ENCODE data around the gene BSN. TPM values are rescaled to one million over a fixed set of nuclear protein-coding genes. Genes with fewer than 3 reads are reported as not detected.

Gene BSN
- total RNA-seq, 1 experiment from 2014 or later: 0.37 TPM

- POLR2A ChIA-PET: interaction anchor here (0.8 kb wide), 1 partner anchor 12 kb away, joined by 3 read pairs; no protein-coding TSS in a partner anchor
Observed at GRCh38 chr3:49626796-49627195, 72.5 kb downstream of the BSN start.

GRCh38 chr3:49627634-49628033 is 73.4 kb downstream of the BSN start:
- no peak overlapping the region for H3K27ac Mint-ChIP-seq (ENCODE audit: low read depth, unreplicated experiment)
- no peak overlapping the region for H3K4me3 Mint-ChIP-seq (ENCODE audit: unreplicated experiment)
- H3K27me3 Mint-ChIP-seq (ENCODE audit: insufficient read depth, unreplicated experiment): no peaks in the 10 kb centered on the region
- POLR2A ChIA-PET: interaction anchor here (1.0 kb wide), 1 partner anchor 9 kb away, joined by 3 read pairs; no protein-coding TSS in a partner anchor
- no TSS peak for BruUV-seq (replicated peaks)
- intact Hi-C loops (cut with micrococcal nuclease): no loop called here
- CTCF ChIA-PET: no interaction called here
- no peak for TF ChIP-seq CTCF (IDR thresholded peaks at IDR 0.05; ENCODE audit: unreplicated experiment)
- H3K4me1 Mint-ChIP-seq (ENCODE audit: insufficient read depth, unreplicated experiment): no peaks in the 10 kb centered on the region
- DNase-seq (ENCODE audit: unreplicated experiment): no peak
- H3K36me3 Mint-ChIP-seq (ENCODE audit: insufficient read depth, unreplicated experiment): peaks cover 5% of the 10 kb centered on the region
- peaks cover 8% of the 10 kb centered on the region for H3K9me3 Mint-ChIP-seq (ENCODE audit: unreplicated experiment)

More at GRCh38 chr3:49626796-49627195, 72.5 kb downstream of the BSN start:
- intact Hi-C loops (cut with micrococcal nuclease): no loop called here
- H3K9me3 Mint-ChIP-seq (ENCODE audit: unreplicated experiment): peaks cover 8% of the 10 kb centered on the region
- H3K27me3 Mint-ChIP-seq (ENCODE audit: insufficient read depth, unreplicated experiment): peaks cover 7% of the 10 kb centered on the region
- no peaks in the 10 kb centered on the region for H3K4me1 Mint-ChIP-seq (ENCODE audit: insufficient read depth, unreplicated experiment)
- no peak for TF ChIP-seq CTCF (IDR thresholded peaks at IDR 0.05; ENCODE audit: unreplicated experiment)
- peaks cover 5% of the 10 kb centered on the region for H3K36me3 Mint-ChIP-seq (ENCODE audit: insufficient read depth, unreplicated experiment)
- BruUV-seq (replicated peaks): no TSS peak
- DNase-seq (ENCODE audit: unreplicated experiment): no peak
- no peak overlapping the region for H3K4me3 Mint-ChIP-seq (ENCODE audit: unreplicated experiment)
- CTCF ChIA-PET: no interaction called here
- H3K27ac Mint-ChIP-seq (ENCODE audit: low read depth, unreplicated experiment): no peak overlapping the region

- CTCF ChIA-PET: no interaction called here
- Mint-ChIP-seq H3K27me3 (ENCODE audit: insufficient read depth, unreplicated experiment) (no peaks in the 10 kb centered on the region), H3K4me1 (ENCODE audit: insufficient read depth, unreplicated experiment) (no peaks in the 10 kb centered on the region)
Observed at GRCh38 chr3:49628249-49628648, 74.0 kb downstream of the BSN start.

GRCh38 chr3:49629451-49629850 is 75.2 kb downstream of the BSN start:
- ChIA-PET POLR2A (no interaction called here), CTCF (no interaction called here)
- H3K36me3 Mint-ChIP-seq (ENCODE audit: insufficient read depth, unreplicated experiment): peaks cover 5% of the 10 kb centered on the region
- no TSS peak for BruUV-seq (replicated peaks)
- H3K4me3 Mint-ChIP-seq (ENCODE audit: unreplicated experiment): no peak overlapping the region
- no peak for DNase-seq (ENCODE audit: unreplicated experiment)
- TF ChIP-seq CTCF (IDR thresholded peaks at IDR 0.05; ENCODE audit: unreplicated experiment): no peak
- no peaks in the 10 kb centered on the region for H3K4me1 Mint-ChIP-seq (ENCODE audit: insufficient read depth, unreplicated experiment)
- H3K27ac Mint-ChIP-seq (ENCODE audit: low read depth, unreplicated experiment): no peak overlapping the region
- H3K27me3 Mint-ChIP-seq (ENCODE audit: insufficient read depth, unreplicated experiment): no peaks in the 10 kb centered on the region
- intact Hi-C loops (cut with micrococcal nuclease): no loop called here
- peaks cover 8% of the 10 kb centered on the region for H3K9me3 Mint-ChIP-seq (ENCODE audit: unreplicated experiment)

More at GRCh38 chr3:49628249-49628648, 74.0 kb downstream of the BSN start:
- DNase-seq (ENCODE audit: unreplicated experiment): no peak
- POLR2A ChIA-PET: interaction anchor here (0.6 to 1.0 kb wide), 2 partner anchors 9 to 495 kb away, joined by 3 read pairs; no protein-coding TSS in a partner anchor
- Mint-ChIP-seq H3K9me3 (ENCODE audit: unreplicated experiment) (peaks cover 8% of the 10 kb centered on the region), H3K27ac (ENCODE audit: low read depth, unreplicated experiment) (no peak overlapping the region), H3K4me3 (ENCODE audit: unreplicated experiment) (no peak overlapping the region), H3K36me3 (ENCODE audit: insufficient read depth, unreplicated experiment) (peaks cover 5% of the 10 kb centered on the region)
- BruUV-seq (replicated peaks): no TSS peak
- intact Hi-C loops (cut with micrococcal nuclease): no loop called here
- no peak for TF ChIP-seq CTCF (IDR thresholded peaks at IDR 0.05; ENCODE audit: unreplicated experiment)
